Activated CD8-positive, alpha-beta memory T cell treated with anti-CD3 and anti-CD28 coated beads for 48 hours (primary cell): Measurements from ENCODE around the gene TSTD1.
"Not testable (repeated sequence)": the region's sequence is repeated elsewhere in the genome, so short reads cannot be mapped to it uniquely, and the experiment has no call there.

Experiments used
- DNase-seq, 3 experiments: peaks; one replicate each; pipeline ENCODE4 v3.0.0-alpha.2; 2020; ENCODE audit warnings: low read depth in 2 of 3, low spot score in 2 of 3

TSTD1 gene

GRCh38 chr1:161069241-161069640, 30.5 kb upstream of the TSTD1 start:
- no peak for DNase-seq

GRCh38 chr1:161068306-161069234, 29.8 kb upstream of the TSTD1 start:
- peak; percentile 45 to 68 (median 48) for DNase-seq

GRCh38 chr1:161066694-161067093, 27.9 kb upstream of the TSTD1 start:
- DNase-seq, result no peak

GRCh38 chr1:161065681-161066080, 26.9 kb upstream of the TSTD1 start:
- not testable (repeated sequence) for DNase-seq

GRCh38 chr1:161063936-161064335, 25.2 kb upstream of the TSTD1 start:
- DNase-seq, result not testable (repeated sequence)

- DNase-seq, result no peak
These were observed 22.7 kb upstream of the TSTD1 start for GRCh38 chr1:161061419-161061818.

GRCh38 chr1:161059293-161059692, 20.5 kb upstream of the TSTD1 start:
- no peak for DNase-seq

GRCh38 chr1:161054805-161055204, 16.0 kb upstream of the TSTD1 start:
- DNase-seq, result no peak

GRCh38 chr1:161054232-161054631, 15.5 kb upstream of the TSTD1 start:
- no peak for DNase-seq

GRCh38 chr1:161052899-161053298, 14.1 kb upstream of the TSTD1 start:
- DNase-seq, result no peak

- no peak for DNase-seq
These were observed 12.5 kb upstream of the TSTD1 start for GRCh38 chr1:161051219-161051618.

- no peak for DNase-seq
These were observed 10.4 kb upstream of the TSTD1 start for GRCh38 chr1:161048949-161049722.

- DNase-seq, result no peak
These were observed 9.0 kb upstream of the TSTD1 start for GRCh38 chr1:161047436-161048420.

- no peak for DNase-seq
These were observed 8.0 kb upstream of the TSTD1 start for GRCh38 chr1:161046605-161047228.

GRCh38 chr1:161045736-161046604, 7.2 kb upstream of the TSTD1 start, which contains the start of gene USF1:
USF1 (minus strand) TSS chr1:161045977; CDS start chr1:161043275, 2,702 bp downstream.
- DNase-seq, result peak; percentile 76 to 85 (median 80)

- DNase-seq, result peak in 1 of 3 experiments; percentile 36
These were observed 6.4 kb upstream of the TSTD1 start for GRCh38 chr1:161044908-161045735.

GRCh38 chr1:161044535-161044907, 5.8 kb upstream of the TSTD1 start:
- no peak for DNase-seq

GRCh38 chr1:161039546-161039945, 782 bp upstream of the TSTD1 start:
- no peak for DNase-seq
